SU-DHL-6 (cell line): ENCODE data around the gene OR5C1.

Experiments
- CTCF ChIP-seq: fragments of 200-600 bp; sonication (generic); IDR thresholded peaks from one replicate; pipeline ENCODE4 v1.5.1; 2017; ENCODE audit warnings: antibody characterized with exemption, mild to moderate bottlenecking, low read length, moderate library complexity; ENCODE audit not compliant: insufficient read depth, poor library complexity, severe bottlenecking
- EZH2phosphoT487 ChIP-seq: fragments of 200-600 bp; sonication (generic), shearing (Covaris generic); conservative IDR thresholded peaks from 2 replicates; pipeline ENCODE4 v1.6.1; 2018; ENCODE audit warnings: mild to moderate bottlenecking, antibody characterized with exemption, low read length, moderate library complexity, mixed read lengths

- no peak for TF ChIP-seq CTCF
- TF ChIP-seq EZH2phosphoT487: no peak
These were observed 19.4 kb downstream of the OR5C1 start for GRCh38 chr9:122808141-122808540.
